GM18909 (cell line): ENCODE data around the gene TPST2.
"Not testable (repeated sequence)": the region's sequence is repeated elsewhere in the genome, so short reads cannot be mapped to it uniquely, and the experiment has no call there.

ENCODE experiments used
- ATAC-seq: cut with Tn5 transposase; IDR thresholded peaks from one replicate; pipeline ENCODE4 v1.9.1; 2021; ENCODE audit warnings: mild to moderate bottlenecking; ENCODE audit not compliant: unreplicated experiment, poor library complexity

The TPST2 gene

DNA sequence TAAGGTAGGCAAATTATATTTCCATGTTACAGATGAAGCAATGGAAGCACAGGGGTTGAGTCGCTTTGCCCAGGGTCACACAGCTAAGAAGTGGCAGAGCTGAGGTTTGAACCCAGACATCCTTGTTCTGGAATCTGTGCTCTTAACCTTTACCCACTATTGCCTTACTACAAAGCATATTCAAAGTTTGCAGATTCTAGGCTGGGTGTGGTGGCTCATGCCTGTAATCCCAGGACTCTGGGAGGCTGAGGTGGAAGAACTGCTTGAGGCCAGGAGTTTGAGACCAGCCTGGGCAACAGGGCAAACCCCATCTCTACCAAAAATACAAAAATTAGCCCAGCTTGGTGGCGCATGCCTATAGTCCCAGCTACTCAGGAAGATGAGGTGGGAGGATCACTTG lies 49.8 kb downstream of the TPST2 start:
- ATAC-seq = no peak

DNA sequence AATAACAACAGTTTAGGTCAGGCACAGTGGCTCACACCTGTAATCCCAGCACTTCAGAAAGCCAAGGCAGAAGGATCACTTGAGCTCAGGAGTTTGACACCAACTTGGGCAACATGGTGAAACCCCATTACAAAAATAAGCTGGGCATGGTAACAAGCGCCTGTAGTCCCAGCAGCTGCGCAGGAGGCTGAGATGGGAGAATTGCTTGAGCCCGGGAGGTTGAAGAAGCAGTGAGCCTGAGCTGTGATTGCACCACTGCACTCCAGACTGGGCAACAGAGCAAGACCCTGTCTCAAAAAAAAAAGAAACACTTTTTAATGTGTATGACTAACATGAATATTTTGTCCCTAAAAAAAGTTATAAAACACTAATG lies 53.2 kb downstream of the TPST2 start:
- ATAC-seq = no peak

DNA sequence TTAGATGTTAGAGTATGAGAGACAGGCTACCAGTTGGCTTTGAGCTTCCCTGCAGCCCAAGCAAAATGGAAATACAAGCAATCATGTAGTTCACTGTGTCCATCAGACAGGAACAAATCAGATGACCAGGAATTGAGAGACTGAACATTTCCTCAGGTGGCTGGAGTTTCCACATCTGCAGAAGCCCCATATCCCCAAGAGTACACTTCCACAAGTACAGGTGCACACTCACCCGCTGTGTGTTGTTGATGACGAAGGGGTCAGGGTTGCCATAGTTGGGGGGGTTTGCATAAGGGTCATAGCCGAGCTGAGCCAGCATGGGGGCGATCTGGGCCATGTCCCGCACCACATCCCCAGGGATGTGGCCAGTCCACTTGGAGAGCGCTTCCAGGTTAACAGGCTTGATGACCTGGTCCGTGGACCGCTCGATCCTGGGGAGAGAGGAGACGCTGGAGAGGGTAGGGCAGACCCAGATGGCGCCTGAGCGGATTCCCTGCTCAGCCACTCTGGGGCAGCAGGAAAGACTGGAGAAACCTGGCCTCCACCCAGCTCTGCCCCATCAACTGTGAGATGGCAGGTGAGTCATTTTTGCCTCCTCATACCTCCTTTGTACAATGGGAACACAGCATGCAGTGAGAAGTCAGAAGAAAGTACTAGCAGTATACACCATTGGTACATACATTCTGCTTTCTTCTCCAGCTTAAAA lies 53.7 kb downstream of the TPST2 start:
- ATAC-seq = no peak

DNA sequence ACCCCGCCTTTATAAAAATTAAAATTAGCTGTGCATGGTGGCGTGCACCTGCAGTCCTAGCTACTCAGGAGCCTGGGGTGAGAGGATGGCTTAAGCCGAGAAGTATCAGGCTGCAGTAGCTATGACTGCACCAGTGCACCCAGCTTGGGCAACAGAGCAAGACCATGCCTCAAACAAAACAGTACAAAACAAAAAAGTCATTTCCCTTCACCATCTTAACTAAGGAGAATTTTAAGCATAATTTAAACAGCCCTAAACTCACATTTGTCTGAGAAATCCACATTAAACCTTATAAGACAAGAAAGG lies 54.4 kb downstream of the TPST2 start:
- ATAC-seq = no peak

DNA sequence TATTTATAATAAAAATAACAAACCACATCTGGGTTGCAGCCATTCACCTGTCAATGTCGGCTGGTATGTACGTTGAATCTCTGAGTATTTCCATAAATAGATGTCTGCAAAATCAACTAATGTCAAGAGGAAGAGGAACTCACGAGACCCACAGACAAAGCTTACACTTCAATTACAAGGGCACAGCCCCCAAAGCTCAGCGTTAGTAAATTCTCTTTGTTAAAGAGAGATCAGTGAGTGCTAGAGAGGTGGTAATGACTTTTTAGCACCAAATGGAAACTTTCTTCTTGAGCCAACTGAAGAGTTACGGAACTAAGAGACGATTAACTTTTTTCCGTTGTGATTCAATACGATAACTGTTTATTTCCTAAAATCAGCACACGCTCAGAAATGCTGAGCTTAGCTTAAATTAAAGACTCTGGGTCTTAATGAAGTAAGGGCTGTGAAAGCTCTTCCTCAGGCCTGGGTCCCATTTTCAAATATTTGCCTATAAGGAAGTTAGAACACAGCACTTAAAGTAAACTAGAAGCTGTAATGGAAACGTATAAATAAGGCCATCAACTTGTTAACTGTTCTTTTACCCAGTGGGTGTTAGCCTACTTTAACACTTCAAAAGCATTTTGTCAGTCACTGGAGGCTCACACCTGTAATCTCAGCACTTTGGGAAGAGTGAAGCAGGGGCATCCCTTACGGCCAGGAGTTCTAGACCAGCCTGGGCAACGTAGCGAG lies 54.9 kb downstream of the TPST2 start:
- no peak for ATAC-seq

DNA sequence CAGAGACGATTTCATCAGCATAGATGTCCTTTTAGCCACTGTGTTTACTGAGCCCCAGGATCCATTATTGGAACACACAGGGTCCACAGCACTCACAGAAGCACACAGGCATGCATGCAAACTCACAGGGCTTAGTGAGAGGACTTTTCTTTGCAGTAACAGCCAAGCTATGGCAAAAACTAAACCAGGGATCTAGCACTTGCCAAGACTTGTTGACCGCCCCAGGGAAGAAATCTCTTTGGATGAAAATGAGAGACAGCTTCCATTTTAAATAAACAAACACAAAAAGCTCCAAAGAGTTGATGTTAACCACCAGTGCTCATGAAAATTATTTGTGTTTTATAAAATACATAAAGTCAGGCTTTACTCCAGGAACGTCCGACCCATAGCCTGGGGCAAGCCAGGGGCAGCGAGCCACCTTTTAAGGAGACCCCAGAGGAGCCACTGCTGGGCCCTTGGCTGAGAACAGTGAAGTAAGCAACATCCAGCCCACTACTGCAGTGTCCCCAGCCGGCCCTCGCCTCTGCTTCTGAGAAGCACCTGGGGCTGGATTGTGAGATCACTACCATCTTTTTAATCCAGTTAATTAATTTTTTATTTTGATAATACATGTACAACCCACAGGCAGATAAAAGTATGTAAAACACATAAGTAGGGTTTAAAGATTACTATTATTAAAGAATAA lies 55.6 kb downstream of the TPST2 start:
- ATAC-seq = no peak

DNA sequence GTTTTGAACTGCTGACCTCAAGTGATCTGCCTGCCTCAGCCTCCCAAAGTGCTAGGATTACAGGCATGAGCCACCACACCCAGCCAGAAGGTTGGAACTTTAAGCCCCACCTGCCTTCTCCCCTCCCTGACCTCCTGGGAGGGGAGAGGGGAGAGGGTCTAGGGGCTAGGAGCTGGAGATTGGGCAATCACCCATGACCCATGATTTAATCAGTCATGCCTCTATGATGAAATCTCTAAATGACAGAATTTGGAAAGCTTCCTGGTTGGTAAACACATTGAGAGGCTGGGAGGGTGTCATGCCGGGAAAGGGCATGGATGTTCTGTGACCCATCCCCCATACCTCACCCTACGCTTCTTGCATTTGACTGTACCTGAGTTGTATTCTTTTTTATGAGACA lies 60.6 kb downstream of the TPST2 start:
- no peak for ATAC-seq

DNA sequence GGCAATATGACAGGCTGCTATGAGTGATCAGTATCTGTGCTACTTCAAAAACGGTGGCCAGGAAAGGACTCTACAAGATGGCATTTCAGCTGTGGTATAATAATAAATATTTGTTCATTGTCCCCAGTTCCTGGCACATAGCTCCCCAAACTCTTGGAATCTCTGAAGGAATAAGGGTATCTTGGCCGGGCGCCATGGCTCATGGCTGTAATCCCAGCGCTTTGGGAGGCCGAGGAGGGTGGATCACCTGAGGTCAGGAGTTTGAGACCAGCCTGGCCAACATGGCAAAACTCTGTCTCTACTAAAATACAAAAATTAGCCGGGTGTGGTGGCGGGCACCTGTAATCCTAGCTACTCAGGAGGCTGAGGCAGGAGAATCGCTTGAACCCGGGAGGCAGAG lies 61.4 kb downstream of the TPST2 start:
- ATAC-seq = not testable (repeated sequence)

DNA sequence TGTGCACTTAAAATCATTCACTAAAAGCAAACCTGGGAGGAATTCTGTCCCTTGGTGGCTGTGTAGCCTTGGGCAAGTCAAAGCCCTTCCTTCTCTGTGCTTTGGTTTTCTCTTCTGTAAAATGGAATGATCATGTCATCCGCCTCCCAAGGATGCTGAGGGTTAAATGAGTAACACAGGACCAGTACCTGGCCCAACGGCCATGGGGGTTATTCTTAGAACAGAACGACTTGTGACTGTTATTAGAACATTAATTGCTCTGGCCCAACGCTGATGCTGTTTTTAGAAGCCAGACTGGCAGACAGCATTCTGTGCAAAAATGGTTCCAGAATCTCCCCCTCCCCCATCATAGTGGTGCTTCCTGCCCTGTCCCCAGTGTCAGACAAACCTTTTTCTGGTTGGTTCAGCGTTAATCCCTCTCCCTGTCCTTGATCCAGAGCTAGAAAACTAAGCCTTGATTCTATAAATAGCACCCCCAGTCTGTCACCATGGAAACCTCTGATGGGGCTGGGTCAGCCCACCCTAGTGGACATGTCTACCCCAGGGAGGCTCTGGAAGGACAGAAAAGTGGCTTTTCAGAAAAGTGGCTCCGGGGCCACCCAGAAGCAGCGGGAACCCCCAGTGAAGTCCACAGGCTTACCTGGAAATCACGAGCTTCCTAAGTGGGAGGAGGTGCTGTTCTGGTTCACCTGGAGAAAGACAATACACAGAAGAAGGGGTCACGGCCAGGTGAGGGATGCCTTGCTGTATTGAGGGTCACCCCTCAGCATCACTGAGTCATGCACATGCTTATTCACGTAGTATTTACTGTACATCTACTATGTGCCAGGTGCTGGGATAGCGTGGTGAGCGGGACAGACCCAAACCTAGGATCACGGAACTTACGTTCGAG lies 62.1 kb downstream of the TPST2 start:
- ATAC-seq = no peak

DNA sequence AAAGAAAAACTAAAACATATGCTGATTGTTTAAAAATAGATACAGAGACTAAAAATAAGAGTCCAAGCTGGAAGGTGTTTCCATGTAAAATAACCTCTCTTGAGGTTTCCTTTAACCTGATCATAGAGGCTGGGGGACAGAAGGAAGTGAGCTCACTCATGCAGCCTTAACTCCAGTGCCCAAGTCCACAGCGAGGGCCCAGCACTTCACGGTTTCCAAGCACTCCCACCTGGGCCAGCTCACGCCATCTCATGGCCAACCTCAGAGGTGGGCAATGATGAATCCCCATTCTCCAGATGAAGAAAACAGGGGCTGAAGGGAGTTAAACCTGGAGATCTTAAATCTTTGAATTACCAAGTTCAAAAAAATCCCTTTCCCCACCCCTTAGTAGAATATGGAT lies 62.8 kb downstream of the TPST2 start:
- ATAC-seq = no peak

DNA sequence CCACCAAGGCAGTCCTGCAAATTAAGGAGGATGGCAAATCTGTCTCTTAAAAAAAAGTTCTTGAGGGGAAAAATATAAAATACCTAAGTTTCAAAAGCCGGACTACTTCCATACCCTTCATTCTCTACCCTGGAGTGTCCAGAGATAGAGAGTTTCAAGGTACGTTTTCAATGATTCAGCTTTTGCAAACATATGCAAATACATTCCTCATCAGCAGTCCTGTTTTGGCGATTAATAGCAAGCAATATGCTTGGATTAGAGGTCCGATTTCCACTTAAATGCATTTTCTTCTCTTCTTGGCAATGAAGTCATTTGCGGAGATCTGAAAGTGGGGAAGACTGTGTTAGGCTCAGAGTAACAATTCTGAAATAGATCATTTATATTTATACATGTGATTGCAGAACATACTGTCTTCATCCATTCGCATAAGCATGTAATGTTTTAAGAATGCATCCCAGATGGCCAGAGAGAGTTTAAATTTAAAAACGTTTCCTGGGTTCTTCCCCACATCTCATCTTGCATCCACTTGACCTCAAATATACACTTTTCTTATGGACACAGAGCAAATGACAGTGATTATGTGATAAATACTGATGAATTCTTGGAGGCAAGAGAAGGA lies 63.9 kb downstream of the TPST2 start:
- no peak for ATAC-seq

DNA sequence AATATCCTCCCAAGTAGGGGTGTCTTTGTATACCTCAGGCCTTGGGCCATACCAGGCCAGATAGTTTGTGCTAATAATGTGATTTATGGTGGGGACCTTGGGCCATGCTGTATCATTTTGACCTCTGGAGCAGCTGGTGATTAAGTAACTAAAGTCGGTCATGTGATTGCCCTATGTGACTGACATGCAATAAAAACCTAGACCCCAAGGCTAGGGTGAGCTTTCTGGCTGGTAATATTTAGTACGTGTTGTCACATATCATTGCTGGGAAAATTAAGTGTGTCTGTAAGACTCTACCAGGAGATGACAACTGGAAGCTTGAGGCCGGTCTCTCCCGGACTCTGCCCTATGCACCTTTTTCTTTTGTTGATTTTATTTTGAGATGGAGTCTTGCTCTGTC lies 65.1 kb downstream of the TPST2 start:
- no peak for ATAC-seq

DNA sequence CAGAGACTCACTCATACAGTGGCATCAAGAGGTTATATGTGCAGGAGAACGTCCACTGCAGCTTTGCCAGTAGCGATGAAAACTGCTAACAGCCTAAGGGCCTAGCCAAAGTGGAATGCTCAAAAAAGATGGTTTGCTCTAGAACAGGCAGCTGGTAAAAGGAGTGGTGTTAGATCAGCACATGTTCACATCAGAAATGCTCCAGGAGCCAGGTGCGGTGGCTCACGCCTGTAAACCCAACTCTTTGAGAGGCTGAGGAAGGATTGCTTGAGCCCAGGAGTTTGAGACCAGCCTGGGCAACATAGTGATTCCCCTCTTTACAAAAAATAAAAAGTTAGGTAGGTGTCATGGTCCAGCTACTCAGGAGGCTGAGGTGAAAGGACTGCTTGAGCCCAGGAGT lies 67.3 kb downstream of the TPST2 start:
- no peak for ATAC-seq

DNA sequence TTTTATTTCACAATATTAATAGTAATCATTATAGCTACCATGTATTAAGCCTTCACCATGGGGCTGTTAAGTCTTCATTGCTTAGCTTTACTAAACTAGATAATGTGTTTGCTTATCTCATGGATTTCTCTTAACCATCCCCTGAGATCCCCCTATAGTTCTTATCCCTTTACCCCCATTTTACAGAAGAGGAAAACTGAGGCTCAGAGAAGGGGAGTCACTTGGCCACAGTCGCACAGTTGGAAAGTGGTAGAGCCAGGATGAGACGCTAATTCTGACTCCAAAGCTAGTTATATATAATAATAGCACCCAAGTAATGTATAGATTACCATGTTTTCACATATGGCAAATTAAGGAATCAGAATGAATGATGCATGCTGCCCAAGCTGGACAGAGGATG lies 67.9 kb downstream of the TPST2 start:
- no peak for ATAC-seq

DNA sequence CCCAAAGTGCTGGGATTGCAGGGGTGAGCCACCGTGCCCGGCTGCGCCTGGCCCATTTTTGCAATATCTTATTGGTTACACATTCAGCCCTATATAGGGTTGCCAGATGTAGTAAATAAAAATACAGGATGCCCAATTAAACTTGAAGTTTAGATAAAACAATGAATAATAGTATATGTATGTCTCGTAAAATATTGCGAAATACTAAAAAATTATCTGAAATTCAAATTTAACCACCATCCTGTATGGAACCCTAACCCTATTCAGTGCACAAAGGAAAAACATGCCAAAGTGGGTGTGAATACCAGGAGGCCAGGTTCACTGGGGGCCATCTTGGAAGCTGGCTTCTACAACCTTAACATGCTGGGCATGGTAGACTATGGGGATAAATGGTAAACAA lies 72.5 kb downstream of the TPST2 start:
- ATAC-seq = no peak

DNA sequence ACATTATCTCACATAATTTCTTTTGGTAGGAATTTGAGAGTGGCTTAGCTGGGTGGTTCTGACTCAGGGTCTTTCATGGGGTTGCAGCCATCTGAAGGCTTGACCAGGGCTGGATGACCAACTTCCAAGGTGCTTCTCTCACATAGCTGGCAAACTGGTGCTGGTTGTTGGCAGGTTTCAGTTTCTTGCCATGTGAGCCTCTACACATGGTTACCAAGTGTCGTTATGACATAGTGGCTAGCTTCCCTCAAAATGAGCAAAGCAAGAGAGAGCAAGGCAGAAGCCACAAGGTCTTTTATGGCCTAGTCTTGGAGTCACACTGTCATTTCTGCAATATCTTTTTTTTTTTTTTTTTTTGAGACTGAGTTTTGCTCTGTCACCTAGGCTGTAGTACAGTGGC lies 73.4 kb downstream of the TPST2 start:
- no peak for ATAC-seq

DNA sequence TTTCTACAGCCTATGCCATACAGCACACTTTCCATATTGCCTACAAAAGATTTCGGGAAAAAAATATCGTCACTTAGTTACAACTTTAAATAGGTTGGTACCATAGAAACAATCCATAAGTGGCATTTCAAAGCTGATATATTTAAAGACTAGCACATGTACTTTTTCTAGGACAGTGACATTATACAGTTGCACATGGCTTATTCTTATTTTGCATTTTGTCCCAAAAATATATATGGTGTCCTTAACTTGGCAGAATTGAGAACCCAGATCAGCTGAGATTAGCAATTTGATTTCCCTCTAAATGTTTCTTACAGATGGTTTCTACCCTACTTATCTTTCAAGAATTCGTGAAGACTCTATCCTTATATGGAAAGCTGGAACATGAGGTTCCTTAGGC lies 74.0 kb downstream of the TPST2 start:
- ATAC-seq = no peak

DNA sequence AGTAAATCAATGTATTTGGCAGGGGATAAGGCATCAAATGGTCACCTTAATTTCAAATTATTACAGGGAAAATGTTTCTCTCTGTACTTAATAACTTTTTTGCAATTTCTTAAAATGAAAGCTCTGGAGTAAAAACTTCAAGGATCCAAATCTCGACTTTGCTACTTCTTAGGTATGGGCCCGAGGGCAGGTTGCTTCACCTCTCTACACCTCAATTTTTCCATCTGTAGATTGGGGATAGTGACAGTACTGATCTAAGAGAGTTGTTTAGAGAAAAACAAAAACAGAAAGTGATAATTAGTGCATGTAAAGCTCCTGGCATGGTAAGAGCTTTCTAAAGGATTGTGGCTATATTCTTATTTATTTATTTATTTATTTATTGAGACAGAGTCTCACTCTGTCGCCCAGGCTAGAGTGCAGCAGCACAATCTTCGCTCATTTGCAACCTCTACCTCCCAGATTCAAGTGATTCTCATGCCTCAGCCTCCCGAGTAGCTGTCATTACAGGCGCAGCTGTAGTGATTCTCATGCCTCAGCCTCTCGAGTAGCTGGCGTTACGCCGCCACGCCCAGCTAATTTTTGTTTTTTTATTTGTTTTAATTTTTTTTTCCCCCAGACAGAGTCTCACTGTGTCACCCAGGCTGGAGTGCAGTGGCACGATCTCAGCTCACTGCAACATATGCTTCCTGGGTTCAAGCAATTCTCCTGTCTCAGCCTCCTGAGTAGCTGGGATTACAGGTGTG lies 75.3 kb downstream of the TPST2 start:
- no peak for ATAC-seq

DNA sequence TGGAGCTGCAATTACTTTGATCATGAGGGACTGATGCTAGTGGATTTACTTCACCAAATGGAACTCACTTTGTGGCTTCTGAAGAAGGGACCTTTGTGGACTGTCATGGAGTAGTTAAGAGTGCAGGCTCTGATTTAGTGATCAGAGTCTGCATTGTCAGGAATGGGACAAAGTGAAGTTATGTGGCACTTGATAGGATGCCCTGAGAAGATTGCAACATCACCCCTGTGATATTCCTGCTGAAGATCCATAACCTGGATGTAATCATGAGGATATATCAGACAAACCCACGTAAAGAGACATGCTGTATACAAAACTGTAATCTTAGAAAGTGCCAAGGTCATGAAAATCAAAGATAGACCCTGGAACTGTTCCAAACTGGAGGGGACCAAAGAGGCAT lies 76.1 kb downstream of the TPST2 start:
- no peak for ATAC-seq
